BJ (cell line): ENCODE measurements around the gene ATP13A2. TPM values are rescaled to one million over a fixed set of nuclear protein-coding genes. Genes with fewer than 3 reads are reported as not detected.

Experiments
- CTCF ChIA-PET: fragments of 350-600 bp; formaldehyde crosslinking; extraction: SDS; loops from one replicate; lab custom pipeline; 2021; ENCODE audit warnings: antibody characterized with exemption, inconsistent platforms; lab: Yijun Ruan, JAX
- POLR2A ChIA-PET: fragments of 300-600 bp; sonication (Branson Sonifier 250); formaldehyde crosslinking; extraction: SDS; loops from one replicate; lab custom pipeline; 2021; ENCODE audit warnings: antibody characterized with exemption; lab: Charles Lee
- DNase-seq: peaks from one replicate; pipeline ENCODE4 v3.0.0-alpha.2; 2011; ENCODE audit warnings: low read depth
- H3K27me3 ChIP-seq: 2 replicates; pipeline ENCODE4 v1.6.0; 2011; ENCODE audit warnings: low read length; ENCODE audit not compliant: control insufficient read depth, insufficient read depth
- H3K36me3 ChIP-seq: 2 replicates; pipeline ENCODE4 v1.5.1; 2011; ENCODE audit warnings: low read length; ENCODE audit not compliant: control insufficient read depth, insufficient read depth
- H3K4me3 ChIP-seq: 2 replicates; pipeline ENCODE4 v1.5.1; 2011; ENCODE audit warnings: low read depth, mild to moderate bottlenecking, control low read depth, low read length
- polyA plus RNA-seq: library from polyadenylated mRNA; depleted of rRNA; stranded (reverse); fragments of >200 nt; gene quantifications from 2 replicates; pipeline ENCODE4 v1.2.3, GENCODE V29; 2011
- TF ChIP-seq, protein P1 (sequence below): IDR thresholded peaks from 2 replicates; pipeline ENCODE4 v1.5.1; 2011; ENCODE audit warnings: low read depth, mild to moderate bottlenecking, control low read depth, inconsistent platforms, low read length, moderate library complexity; ENCODE audit not compliant: insufficient read depth

ATP13A2 gene
- polyA plus RNA-seq, 1 experiment = 25.5 TPM

- Histone ChIP-seq H3K4me3 (no peak overlapping the region), H3K36me3 (peaks cover 11% of the 10 kb centered on the region), H3K27me3 (no peaks in the 10 kb centered on the region)
- no peak for DNase-seq
- TF ChIP-seq, protein P1, sequence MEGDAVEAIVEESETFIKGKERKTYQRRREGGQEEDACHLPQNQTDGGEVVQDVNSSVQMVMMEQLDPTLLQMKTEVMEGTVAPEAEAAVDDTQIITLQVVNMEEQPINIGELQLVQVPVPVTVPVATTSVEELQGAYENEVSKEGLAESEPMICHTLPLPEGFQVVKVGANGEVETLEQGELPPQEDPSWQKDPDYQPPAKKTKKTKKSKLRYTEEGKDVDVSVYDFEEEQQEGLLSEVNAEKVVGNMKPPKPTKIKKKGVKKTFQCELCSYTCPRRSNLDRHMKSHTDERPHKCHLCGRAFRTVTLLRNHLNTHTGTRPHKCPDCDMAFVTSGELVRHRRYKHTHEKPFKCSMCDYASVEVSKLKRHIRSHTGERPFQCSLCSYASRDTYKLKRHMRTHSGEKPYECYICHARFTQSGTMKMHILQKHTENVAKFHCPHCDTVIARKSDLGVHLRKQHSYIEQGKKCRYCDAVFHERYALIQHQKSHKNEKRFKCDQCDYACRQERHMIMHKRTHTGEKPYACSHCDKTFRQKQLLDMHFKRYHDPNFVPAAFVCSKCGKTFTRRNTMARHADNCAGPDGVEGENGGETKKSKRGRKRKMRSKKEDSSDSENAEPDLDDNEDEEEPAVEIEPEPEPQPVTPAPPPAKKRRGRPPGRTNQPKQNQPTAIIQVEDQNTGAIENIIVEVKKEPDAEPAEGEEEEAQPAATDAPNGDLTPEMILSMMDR = no peak
- ChIA-PET POLR2A (no interaction called here), CTCF (no interaction called here)
These were observed 40.2 kb downstream of the ATP13A2 start for GRCh38 chr1:16971341-16972188.

GRCh38 chr1:16970132-16970910 lies 41.4 kb downstream of the ATP13A2 start:
- TF ChIP-seq, protein P1 = no peak
- Histone ChIP-seq H3K36me3 (peaks cover 14% of the 10 kb centered on the region), H3K4me3 (no peak overlapping the region), H3K27me3 (no peaks in the 10 kb centered on the region)
- POLR2A ChIA-PET = no interaction called here
- no peak for DNase-seq
- CTCF ChIA-PET = interaction anchor here (0.8 kb wide), 1 partner anchor 16 kb away, joined by 3 read pairs; no protein-coding TSS in a partner anchor

GRCh38 chr1:16969651-16970050 lies 42.1 kb downstream of the ATP13A2 start:
- CTCF ChIA-PET = no interaction called here
- H3K27me3 ChIP-seq = no peaks in the 10 kb centered on the region
- POLR2A ChIA-PET = no interaction called here
- H3K4me3 ChIP-seq = no peak overlapping the region
- DNase-seq = no peak
- peaks cover 10% of the 10 kb centered on the region for H3K36me3 ChIP-seq
- TF ChIP-seq, protein P1 = no peak

- no peaks in the 10 kb centered on the region for H3K27me3 ChIP-seq
- no peak for DNase-seq
- peaks cover 10% of the 10 kb centered on the region for H3K36me3 ChIP-seq
- TF ChIP-seq, protein P1 = no peak
- H3K4me3 ChIP-seq = no peak overlapping the region
- POLR2A ChIA-PET = no interaction called here
- CTCF ChIA-PET = no interaction called here
These were observed 42.6 kb downstream of the ATP13A2 start for GRCh38 chr1:16969057-16969611.

- ChIA-PET POLR2A (no interaction called here), CTCF (interaction anchor here (0.8 kb wide), 1 partner anchor 11 kb away, joined by 3 read pairs; no protein-coding TSS in a partner anchor)
- Histone ChIP-seq H3K27me3 (no peaks in the 10 kb centered on the region), H3K4me3 (no peak overlapping the region), H3K36me3 (peaks cover 10% of the 10 kb centered on the region)
- no peak for DNase-seq
- TF ChIP-seq, protein P1 = no peak
These were observed 43.4 kb downstream of the ATP13A2 start for GRCh38 chr1:16968372-16968771.
